OCI-LY1 (cell line): Measurements from ENCODE around the gene SMAD7.

Experiments
- H2AFZ ChIP-seq: fragments of 200-600 bp; sonication (generic), shearing (Covaris generic); 2 replicates; pipeline ENCODE4 v1.6.0; 2014; ENCODE audit warnings: antibody characterized with exemption, mild to moderate bottlenecking, low read length
- H3F3A ChIP-seq: fragments of 200-600 bp; sonication (generic), shearing (Covaris generic); 2 replicates; pipeline ENCODE4 v1.6.0; 2014; ENCODE audit warnings: mild to moderate bottlenecking, antibody characterized with exemption, low read length, moderate library complexity; ENCODE audit not compliant: insufficient read depth
- H3K27ac ChIP-seq: fragments of 200-600 bp; sonication (generic); 2 replicates; pipeline ENCODE4 v1.5.1; 2014; ENCODE audit warnings: low read length, mixed run types, mild to moderate bottlenecking, low read depth; ENCODE audit not compliant: poor library complexity, severe bottlenecking
- H3K27me3 ChIP-seq: fragments of 200-600 bp; sonication (generic); 2 replicates; pipeline ENCODE4 v1.6.0; 2014; ENCODE audit warnings: antibody characterized with exemption, mild to moderate bottlenecking, low read length, moderate library complexity; ENCODE audit not compliant: insufficient read depth
- H3K36me3 ChIP-seq: fragments of 200-600 bp; sonication (generic); 2 replicates; pipeline ENCODE4 v1.6.1; 2014; ENCODE audit warnings: mild to moderate bottlenecking, antibody characterized with exemption, low read length, moderate library complexity, mixed read lengths; ENCODE audit not compliant: insufficient read depth
- H3K4me1 ChIP-seq: fragments of 200-600 bp; sonication (generic); 2 replicates; pipeline ENCODE4 v1.5.1; 2014; ENCODE audit warnings: mild to moderate bottlenecking, low read length, moderate library complexity; ENCODE audit not compliant: insufficient read depth, severe bottlenecking
- H3K4me2 ChIP-seq: fragments of 200-600 bp; sonication (generic), shearing (Covaris generic); 2 replicates; pipeline ENCODE4 v1.6.1; 2014; ENCODE audit warnings: low read length
- H3K4me3 ChIP-seq: fragments of 200-600 bp; sonication (generic); 2 replicates; pipeline ENCODE4 v1.5.1; 2014; ENCODE audit warnings: low read length, low read depth, mild to moderate bottlenecking, mixed read lengths; ENCODE audit not compliant: poor library complexity, severe bottlenecking
- H3K79me2 ChIP-seq: fragments of 200-600 bp; shearing (Covaris generic); 2 replicates; pipeline ENCODE4 v1.6.1; 2016; ENCODE audit warnings: mixed run types, low read length, mixed read lengths; ENCODE audit not compliant: insufficient read depth
- H3K9ac ChIP-seq: fragments of 200-600 bp; sonication (generic), shearing (Covaris generic); 2 replicates; pipeline ENCODE4 v1.6.1; 2014; ENCODE audit warnings: mild to moderate bottlenecking, low read length, mixed read lengths
- H3K9me2 ChIP-seq: fragments of 200-600 bp; sonication (generic), shearing (Covaris generic); 2 replicates; pipeline ENCODE4 v1.6.1; 2014; ENCODE audit warnings: low read depth, mild to moderate bottlenecking, low read length, mixed read lengths
- H3K9me3 ChIP-seq: fragments of 200-600 bp; shearing (Covaris generic); 2 replicates; pipeline ENCODE4 v1.6.1; 2014; ENCODE audit warnings: low read length, mixed read lengths
- H4K20me1 ChIP-seq: fragments of 200-600 bp; sonication (generic), shearing (Covaris generic); 2 replicates; pipeline ENCODE4 v1.6.0; 2016; ENCODE audit warnings: mild to moderate bottlenecking, low read length; ENCODE audit not compliant: insufficient read depth
- EZH2 ChIP-seq: fragments of 200-600 bp; sonication (generic), shearing (Covaris generic); IDR thresholded peaks from 2 replicates; pipeline ENCODE4 v1.8.0; 2017; ENCODE audit warnings: borderline replicate concordance, mixed run types, mild to moderate bottlenecking, antibody characterized with exemption, low read length, moderate library complexity, mixed read lengths
- TF ChIP-seq, protein P1 (sequence below): fragments of 200-600 bp; sonication (generic), shearing (Covaris generic); IDR thresholded peaks from 2 replicates; pipeline ENCODE4 v1.5.1; 2017; ENCODE audit warnings: mild to moderate bottlenecking, antibody characterized with exemption, low read length, moderate library complexity, mixed read lengths

SMAD7 gene

DNA sequence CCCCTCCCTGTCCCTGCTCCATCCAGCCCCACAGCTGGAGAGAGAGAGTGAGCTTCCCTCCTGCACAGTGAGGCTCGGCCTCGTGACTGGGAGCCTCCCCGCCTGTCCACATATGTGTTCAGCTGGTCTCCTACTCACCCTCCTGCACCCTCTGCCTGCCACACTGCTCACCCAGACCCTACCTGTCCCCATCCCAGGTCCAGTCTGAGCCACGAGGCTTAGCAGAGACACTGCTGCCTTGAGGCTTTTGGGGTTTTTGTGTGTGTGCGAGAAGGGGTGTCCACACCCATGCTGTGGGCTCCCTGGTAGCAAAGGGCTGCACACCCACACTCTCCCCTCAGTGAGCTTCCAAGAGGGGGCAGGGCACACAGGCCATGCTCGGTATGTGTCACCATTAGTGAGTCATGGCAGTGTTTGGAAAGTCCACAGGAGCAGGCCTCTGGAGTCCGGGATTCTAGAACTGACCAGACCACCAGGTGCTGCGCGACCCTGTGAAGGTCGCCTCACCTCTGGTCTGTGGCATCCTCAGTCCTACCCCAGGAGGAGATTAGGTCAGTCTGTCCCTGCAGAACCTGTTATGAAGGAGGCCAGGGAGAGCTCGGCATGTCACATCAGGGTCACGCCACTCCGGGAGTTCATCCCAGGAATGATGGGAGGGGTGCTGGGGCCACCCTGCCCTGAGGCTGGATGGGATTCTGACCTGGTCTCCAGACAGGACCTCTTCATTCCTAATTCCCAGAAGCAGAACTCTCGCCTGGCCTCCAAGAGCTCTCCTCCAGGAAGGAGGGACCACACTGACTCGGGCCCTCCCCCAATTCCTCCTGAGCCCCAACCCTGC, 39.9 kb upstream of the SMAD7 start:
- H3K36me3 ChIP-seq, result no peaks in the 10 kb centered on the region
- TF ChIP-seq EZH2, result no peak
- TF ChIP-seq, protein P1, sequence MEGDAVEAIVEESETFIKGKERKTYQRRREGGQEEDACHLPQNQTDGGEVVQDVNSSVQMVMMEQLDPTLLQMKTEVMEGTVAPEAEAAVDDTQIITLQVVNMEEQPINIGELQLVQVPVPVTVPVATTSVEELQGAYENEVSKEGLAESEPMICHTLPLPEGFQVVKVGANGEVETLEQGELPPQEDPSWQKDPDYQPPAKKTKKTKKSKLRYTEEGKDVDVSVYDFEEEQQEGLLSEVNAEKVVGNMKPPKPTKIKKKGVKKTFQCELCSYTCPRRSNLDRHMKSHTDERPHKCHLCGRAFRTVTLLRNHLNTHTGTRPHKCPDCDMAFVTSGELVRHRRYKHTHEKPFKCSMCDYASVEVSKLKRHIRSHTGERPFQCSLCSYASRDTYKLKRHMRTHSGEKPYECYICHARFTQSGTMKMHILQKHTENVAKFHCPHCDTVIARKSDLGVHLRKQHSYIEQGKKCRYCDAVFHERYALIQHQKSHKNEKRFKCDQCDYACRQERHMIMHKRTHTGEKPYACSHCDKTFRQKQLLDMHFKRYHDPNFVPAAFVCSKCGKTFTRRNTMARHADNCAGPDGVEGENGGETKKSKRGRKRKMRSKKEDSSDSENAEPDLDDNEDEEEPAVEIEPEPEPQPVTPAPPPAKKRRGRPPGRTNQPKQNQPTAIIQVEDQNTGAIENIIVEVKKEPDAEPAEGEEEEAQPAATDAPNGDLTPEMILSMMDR, result no peak
- H4K20me1 ChIP-seq, result no peaks in the 10 kb centered on the region
- no peak overlapping the region for H3K4me2 ChIP-seq
- H3K4me3 ChIP-seq, result no peak overlapping the region
- no peaks in the 10 kb centered on the region for H3F3A ChIP-seq
- H2AFZ ChIP-seq, result no peak overlapping the region
- H3K9me2 ChIP-seq, result no peaks in the 10 kb centered on the region
- H3K27ac ChIP-seq, result no peak overlapping the region
- H3K4me1 ChIP-seq, result peaks cover 4% of the 10 kb centered on the region
- no peaks in the 10 kb centered on the region for H3K9me3 ChIP-seq
- no peaks in the 10 kb centered on the region for H3K27me3 ChIP-seq
- no peak overlapping the region for H3K9ac ChIP-seq
- H3K79me2 ChIP-seq, result no peaks in the 10 kb centered on the region

DNA sequence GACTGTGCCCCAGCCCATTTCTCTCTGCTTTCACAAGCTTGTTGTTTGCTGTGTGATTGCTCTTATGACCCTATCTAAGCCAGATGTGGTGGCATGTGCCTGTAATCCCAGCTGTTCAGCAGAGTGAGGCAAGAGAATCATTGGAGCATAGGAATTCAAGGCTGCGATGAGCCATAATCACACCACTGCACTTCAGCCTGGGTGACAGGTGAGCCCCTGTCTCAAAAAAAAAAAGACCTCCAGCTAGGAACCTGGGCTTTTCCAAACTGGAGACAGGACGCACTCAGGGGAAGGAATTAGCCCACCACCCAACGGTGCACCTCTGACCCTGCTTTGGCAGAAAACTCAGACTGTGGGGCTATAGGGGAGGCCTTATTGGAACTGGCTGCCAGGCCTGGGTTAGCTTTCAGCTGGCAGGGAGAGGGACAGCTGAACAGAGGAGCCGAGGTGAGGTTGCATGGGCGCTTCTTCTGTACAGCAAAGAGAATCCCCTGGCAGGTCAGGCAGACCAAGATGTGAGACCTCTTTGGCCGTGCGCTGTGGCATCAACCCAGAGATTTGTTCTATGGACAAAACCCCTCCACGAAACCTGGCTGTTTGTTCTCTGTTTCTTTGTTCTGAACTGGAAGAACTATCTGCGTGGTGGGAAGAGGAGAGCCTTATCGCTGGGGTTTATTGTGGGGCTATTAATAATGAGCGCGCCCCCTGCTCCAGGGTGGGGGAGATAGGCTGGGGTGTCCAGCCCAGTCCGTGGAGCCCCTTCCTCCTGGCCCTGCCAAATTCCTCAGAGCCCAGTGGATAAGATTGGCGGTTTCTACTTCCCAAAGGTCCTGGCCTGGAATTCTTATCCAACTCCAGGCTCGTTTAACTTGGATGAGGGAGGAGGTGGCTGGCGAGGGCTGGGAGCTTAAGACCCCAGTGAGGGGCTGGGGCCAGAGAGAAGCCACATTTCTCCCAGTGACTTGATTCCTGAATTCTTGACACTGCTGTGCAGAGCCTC, 38.8 kb upstream of the SMAD7 start:
- no peak overlapping the region for H3K9ac ChIP-seq
- H3K4me1 ChIP-seq, result peaks cover 4% of the 10 kb centered on the region
- H4K20me1 ChIP-seq, result no peaks in the 10 kb centered on the region
- H3F3A ChIP-seq, result no peaks in the 10 kb centered on the region
- no peak overlapping the region for H3K27ac ChIP-seq
- H3K9me3 ChIP-seq, result no peaks in the 10 kb centered on the region
- no peaks in the 10 kb centered on the region for H3K79me2 ChIP-seq
- H3K9me2 ChIP-seq, result no peaks in the 10 kb centered on the region
- no peak for TF ChIP-seq EZH2
- TF ChIP-seq, protein P1, result no peak
- H3K36me3 ChIP-seq, result no peaks in the 10 kb centered on the region
- no peaks in the 10 kb centered on the region; the same call in 1 of the 2 replicates for H3K27me3 ChIP-seq
- no peak overlapping the region for H3K4me2 ChIP-seq
- H2AFZ ChIP-seq, result no peak overlapping the region
- no peak overlapping the region for H3K4me3 ChIP-seq

DNA sequence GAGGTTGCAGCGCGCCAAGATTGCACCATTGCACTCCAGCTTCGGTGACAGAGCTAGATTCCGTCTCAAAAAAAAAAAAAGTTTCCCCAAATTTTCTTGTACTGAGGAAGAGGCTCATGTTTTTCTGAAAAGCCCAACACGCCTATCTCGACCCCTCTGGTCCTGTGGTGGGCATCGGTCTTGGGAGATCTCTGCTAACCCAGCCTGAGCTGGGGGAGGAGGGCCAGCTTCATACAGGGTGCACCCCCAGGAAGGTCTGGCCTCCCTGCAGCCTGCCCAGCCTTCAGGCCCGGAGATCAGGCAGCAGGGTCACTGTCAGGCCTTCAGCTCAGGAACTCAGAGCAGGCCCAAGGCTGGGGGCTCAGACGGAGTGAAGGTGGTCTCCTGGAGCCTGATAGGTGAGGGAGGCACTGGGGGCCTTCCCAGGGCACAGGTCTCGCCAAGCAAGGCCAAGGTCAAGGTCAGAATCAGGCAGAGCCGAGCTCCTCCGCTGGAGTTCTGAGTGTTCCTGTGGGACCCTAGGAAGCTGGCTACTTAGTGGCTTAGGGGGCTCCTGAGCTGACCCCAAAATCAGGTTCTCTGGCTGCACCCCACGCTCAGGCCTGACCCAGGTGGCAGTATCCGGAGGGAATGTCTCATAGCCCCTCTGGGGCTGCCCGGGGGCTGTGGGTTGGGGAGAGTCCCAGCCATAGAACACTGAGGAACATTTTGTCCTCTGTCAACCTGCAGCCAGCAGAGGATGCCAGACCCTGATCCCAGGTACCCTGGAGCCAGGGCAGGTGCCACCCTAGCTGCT, 37.9 kb upstream of the SMAD7 start:
- TF ChIP-seq, protein P1, result no peak
- TF ChIP-seq EZH2, result no peak

More for the DNA sequence above, 37.9 kb upstream of the SMAD7 start:
- Histone ChIP-seq H3K27ac (no peak overlapping the region), H3K79me2 (no peaks in the 10 kb centered on the region), H2AFZ (no peak overlapping the region), H3K9ac (no peak overlapping the region), H3K4me2 (no peak overlapping the region), H3K9me3 (no peaks in the 10 kb centered on the region), H3K27me3 (no peaks in the 10 kb centered on the region; the same call in 1 of the 2 replicates), H4K20me1 (no peaks in the 10 kb centered on the region), H3K9me2 (no peaks in the 10 kb centered on the region), H3K4me1 (peaks cover 4% of the 10 kb centered on the region), H3F3A (no peaks in the 10 kb centered on the region), H3K4me3 (no peak overlapping the region), H3K36me3 (no peaks in the 10 kb centered on the region)
